HTERT RPE-1 (cell line): Measurements from ENCODE around the gene OR4D2.

Source experiments
- in situ Hi-C: fragments of 300-500 bp; cut with MboI; formaldehyde crosslinking; loops from 4 replicates; pipeline ENCODE4 v1.14.3; 2020; ENCODE audit warnings: low sequenced_read_pairs

Gene OR4D2

DNA sequence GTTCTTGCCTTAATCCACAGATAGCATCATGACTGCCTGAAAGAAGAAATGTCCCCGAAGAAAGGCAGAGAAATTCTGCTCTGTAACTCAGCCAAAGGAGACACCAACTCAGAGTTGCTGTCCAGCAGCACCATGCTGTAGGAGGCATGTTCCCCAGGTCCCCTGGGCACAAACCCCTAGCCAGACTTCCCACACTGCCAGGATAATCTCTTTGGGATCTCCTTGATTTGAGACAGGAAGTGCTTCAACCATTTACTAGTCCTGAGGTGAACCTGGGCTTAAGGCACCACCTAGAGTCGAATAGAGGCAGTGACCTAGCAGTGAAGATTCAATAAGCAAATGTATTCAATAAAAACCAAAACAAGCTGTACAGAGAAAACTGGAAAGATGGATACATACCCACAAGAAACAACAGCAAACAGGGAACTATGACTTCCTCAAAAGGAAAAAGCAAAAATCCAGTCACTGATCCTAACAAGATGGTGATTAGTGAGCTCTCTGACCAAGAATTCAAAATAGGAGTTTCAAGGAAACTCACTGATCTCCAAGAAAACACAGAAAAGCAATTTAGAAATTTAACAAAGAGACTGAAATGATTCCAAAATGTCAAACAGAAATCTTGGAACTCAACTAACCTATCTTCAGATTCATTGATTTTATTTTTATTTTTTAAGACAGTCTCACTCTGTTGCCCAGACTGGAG, 5.7 kb downstream of the OR4D2 start:
- in situ Hi-C loops, result no loop called here

DNA sequence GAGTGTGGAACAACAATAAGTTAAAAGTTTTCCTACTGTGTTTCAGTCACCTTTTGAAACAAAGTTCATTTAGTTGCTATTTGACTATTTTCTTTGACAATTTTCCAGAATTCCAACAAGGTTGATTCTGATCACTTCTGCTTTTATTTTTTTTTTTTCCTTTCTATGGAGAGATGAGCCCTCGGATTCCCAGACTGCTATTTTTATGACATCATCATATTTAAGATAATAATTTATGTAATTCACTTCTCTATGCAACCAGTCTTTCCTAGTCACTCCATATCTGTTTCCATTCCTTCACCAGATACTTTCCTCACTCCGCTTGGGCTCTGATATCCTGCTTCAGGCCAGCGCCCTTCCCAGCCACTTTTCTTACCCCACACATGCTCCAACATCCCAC, 8.1 kb downstream of the OR4D2 start:
- in situ Hi-C loops, result no loop called here

DNA sequence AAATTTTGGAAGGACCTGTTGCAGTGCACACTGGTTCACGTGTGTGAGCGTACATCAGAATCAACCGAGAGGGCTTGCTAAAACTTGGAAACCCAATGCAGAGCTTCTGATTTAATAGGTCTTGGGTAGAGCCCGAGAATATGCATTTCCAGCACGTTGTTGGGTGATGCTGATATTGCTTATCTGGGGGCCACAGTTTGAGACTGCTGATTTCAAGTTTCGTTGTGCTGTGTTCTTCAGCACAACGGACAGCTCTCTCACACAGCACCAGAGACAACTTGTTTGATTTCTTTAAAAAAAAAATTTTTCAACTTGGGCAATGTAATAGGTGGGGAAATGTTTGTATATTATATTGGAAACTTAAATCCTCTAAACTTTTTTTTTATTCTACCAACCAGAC, 9.4 kb downstream of the OR4D2 start:
- in situ Hi-C loops, result no loop called here

DNA sequence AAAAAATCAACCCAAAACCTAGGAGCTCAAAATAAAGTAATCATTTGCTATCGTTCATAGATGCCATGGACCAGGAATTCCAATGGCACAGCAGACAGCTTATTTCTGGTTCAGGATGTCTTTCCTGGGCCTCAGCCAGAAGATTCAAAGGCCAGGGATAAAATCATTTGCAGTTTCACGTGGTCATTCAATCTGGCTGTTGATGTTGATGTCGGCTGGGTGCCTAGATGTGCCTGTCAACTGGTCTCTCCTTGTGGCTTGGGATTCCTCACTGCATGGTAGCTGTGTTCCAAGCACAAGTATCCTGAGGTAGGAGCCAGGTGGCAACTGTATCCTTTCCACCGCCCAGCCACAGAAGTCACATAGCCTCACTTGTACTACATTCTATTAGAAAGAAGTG, 15.0 kb downstream of the OR4D2 start:
- in situ Hi-C loops, result no loop called here

DNA sequence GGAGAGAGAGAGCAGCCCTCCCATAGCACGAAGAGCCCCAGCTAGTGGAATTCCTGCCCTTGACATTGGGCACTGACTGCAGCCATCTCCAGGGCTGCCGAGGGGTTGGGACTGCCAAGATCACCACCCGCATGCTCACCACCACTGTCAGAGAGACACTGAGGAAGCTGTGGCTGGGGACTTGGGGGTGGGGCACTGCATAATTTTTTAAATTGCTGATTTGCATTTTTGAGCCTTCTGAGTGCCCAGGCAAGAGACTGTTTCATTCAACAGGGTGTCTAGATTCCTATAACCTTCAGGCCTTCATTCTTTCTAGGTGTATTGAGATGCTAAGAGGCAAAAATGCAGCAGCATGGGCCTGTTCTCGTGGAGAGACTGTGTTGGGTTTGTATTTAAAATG, 16.7 kb downstream of the OR4D2 start:
- in situ Hi-C loops, result no loop called here

DNA sequence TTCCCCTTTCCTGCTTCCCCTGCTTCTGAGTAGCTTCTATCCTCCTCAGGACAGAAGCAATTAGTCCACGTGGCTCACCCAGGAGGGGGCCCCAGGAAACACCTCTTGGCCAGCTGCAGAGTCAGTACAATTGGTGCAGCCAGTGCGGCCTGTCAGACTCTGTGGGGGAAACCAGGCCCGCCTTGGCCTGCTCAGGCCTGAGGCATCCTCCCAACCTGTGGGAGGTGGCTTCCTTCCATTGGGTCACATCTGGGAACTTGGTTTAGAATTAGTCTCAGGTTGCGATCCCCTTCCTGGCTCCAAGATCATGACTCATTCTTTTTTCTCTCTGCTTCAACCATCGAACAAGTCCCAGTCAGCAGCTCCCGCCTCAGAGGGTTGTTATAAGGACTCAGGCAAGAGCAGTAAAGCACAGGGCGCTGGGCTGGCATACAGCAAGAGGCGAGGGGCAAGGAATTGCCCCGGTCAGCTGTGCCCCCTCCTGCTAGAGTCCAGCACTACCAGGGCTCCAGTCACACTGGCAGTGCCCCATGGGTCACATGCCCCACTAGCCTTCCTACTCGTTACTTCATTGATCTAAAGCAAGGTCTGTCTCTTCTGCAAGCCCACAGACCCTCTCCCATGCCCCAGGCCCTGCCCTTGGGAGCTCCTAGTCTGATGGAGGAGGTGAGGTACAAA, 17.7 kb downstream of the OR4D2 start:
- in situ Hi-C loops, result no loop called here

DNA sequence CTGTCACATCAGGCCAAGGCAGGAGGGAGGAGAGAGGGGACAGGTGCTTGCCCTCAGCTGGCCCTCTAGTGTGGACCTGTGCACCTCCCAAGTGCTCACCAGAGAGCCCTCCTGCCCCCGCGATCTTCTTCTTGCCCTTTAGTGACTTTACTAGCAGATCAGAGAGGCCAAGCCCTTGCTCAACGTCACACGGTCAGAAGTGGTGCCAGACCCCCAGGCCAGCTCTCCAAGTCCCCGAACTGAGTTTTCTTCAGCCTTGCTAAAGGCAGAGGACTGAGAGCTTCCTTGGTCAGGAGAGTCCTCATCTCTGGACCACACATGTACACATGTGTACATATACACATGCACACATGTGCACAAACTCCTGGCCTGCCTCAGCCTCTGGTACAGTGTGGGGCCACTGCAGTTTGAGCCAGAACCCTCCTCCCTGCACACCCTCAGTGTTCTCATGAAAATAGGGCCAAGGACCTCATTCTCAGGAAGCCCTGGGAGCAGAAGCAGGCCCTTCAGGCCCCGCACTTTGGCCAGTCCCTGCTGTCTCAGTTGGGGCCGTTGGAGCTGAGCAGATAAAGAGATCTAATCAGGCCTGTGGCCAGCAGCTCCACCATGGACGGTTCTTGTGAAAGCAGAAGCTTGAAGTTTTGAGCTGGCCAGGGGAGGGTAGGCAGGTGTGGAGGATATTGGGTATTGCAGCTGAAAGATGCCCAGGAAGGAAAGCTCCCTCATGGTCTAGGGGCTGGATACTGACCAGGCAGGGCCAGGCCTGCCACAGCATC, 18.4 kb downstream of the OR4D2 start:
- in situ Hi-C loops, result no loop called here

DNA sequence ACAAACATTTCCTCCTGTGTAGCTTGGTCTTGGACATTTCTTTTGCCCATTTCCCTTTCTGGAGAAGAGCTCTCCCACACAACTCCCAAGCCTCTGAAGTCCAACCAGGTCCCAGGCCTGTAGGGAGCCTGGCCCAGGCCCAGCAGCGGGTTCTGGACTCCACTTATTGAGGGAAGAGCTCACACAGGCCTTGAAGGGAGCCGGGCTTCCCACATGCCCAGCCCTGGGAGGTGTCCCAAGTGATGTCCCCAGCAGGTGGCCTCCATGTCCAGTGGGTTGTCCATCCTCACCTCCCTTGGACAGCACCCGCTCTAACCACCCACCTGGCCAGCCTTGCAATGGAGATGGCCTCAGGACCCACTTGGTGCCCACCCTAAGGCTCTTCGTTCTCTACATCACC, 19.8 kb downstream of the OR4D2 start:
- in situ Hi-C loops, result no loop called here

DNA sequence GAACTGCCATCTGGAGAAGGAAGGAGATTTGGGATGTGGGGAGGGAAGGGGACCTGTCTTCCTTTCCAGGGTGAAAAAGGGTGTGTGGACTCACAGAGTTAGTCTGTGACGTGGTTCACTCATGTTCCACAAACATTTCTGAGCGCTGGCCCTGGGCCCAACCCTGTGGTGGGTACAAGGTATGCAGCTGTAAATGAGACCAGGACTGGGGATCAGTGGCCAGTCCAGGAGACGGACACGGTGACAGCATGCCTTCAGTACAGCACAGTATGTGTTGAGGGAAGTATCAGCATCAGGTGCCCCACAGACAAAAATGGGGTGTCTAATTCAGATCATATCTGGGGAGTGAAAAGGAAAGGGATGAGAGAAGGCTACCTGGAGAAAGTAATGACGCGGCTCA, 20.3 kb downstream of the OR4D2 start:
- in situ Hi-C loops, result no loop called here

DNA sequence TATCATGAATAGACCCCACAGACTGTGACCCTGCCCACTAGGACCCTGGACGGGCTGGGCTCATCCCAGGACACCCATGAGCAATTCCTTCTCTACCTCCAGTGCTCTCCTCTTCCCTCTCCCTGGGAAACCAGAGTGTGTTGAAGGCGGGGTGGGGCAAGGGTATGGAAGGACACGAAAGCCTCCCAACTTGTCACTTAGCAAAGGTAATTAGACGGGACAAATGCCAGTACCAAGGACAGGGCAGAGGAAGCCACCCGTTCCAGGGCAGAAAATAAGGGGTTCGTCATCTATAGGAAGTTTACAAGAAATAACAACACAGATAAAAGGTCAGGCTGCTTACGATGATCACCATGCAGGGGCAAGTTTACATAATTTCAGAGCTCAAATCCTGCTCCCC, 20.9 kb downstream of the OR4D2 start:
- in situ Hi-C loops, result no loop called here

DNA sequence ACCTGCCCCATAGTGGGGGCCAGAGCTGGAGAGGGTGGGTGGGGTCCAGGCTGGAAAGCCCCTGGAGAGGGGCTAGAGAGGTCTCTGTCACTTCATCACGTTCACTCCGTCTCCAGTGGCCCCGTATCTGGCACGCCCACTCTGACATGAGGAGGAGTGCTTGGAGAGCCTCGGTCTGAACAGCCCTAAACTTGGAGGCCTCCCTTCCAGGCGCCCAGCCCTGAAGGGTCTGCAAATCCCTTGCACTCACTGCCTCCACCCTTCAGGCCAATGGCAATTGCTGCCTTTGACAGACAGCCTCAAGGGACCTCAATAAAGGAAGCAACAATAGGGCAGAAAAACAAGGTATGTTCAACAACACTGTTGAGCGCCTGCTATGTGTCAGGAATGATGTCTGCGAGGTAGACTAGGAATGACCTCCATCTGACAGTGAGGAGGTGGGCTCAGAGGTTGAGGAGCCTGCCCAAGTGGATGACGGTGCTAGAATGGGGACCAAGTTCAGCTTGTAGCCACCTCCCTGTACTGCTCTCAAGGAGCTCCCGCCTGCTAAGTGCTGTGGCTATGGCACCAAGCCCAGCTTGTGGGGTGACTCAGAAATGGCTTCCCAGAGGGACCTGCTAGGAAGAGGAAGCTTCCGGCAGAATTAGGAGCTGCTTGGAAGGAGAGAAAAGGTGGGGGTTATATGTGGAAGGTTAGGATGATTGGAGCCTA, 22.8 kb downstream of the OR4D2 start:
- in situ Hi-C loops, result no loop called here

DNA sequence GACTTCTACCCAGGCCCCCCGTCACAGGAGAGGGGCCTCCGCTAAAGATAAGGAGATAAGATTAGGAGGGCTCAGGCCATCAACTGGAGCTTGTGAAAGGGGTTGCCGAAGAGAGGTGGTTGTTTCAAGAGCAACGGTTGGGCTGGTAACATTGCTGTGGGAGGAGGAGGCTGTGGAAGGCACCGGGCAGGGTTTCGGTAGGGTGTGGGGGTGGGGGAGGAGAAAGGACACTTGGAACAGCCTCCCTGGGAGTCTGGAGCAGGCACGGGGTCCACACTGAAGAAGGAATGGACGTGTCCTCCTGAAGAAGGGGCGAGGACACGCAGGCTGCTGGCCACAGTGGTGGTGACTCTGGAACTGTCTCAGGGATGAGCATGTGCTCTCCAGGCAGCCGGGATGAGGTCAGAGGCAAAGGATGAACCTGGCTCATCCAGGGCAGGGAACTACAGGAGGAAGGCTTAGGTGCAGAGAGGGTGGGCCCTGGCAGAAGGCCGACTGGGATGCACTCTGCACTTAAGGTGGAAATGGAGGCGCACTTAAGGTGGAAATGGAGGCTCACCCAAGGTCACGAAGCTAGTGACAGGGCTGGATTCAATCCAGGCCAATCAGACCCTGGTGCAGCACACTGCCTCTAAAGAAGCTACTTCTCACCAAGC, 24.6 kb downstream of the OR4D2 start:
- in situ Hi-C loops, result no loop called here

DNA sequence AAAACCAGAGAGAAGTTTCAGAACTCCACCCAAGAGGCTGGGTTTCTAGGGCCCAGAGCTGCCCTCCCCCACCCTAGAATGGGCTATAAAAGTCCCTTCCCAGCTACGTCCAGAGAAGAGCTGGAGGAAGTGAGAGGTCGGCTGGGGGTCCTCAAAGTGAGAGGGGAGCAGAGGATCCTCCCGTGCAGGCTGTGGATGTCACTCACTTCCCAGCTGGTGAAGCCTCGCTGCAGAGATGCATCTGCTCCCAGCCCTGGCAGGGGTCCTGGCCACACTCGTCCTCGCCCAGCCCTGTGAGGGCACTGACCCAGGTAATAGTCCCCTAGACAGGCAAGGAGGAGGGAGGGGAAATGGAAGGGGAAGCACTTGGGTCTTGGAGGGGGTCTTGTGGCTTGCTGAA, 25.8 kb downstream of the OR4D2 start, which contains the start of gene EPX:
TSS of gene EPX (plus strand) at position 115 of the 400 bp plus-strand sequence. CDS start at position 236, 121 bp downstream.
- in situ Hi-C loops, result no loop called here

DNA sequence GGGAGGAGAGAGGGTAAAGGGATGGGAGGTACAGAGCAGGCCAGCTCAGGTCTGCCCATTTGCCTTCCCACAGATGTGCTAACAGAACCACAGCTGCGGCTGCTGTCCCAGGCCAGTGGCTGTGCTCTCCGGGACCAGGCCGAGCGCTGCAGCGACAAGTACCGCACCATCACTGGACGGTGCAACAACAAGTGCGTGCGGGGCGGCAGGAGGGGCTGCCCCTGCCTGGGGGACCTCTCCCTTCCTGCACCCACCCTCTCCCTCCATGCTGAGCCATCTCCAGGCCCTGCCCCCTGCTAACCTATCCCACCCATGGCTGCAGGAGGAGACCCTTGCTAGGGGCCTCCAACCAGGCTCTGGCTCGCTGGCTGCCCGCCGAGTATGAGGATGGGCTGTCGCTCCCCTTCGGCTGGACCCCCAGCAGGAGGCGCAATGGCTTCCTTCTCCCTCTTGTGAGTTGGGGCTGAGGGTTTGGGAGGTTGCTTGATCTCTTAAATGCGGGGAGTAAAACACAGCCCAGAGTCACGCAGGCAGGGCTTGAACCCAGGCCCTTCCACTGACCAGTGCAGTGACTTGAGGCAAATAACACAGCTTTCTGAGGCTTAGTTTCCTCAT, 27.0 kb downstream of the OR4D2 start:
- in situ Hi-C loops, result no loop called here

DNA sequence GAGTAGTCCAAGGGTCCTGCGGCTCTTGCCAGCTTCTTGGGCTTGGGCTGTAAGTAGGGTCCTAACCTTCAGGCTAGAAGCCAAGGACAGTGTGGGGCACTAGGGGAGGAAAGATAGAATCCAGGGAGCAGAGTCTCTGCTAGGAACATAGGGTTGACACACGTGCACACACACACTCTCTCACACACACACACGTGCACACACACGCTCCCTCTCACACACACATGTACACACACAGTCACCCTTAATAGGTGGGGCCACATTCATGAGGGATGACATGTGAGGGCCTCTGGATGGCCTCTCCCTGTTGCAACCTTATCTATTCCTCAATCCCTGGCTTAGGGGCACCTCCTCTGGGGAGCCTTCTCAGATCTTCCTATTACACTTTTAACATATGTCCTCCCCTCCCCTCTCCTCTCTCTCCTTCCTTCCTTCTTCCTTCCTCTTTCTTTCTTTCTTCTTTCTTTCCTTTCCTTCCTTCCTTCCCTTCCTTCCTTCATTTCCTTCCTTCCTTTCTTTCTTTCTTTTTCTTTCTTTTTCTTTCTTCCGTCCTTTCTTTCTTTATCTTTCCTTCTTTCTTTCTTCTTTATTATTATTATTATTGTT, 28.8 kb downstream of the OR4D2 start:
- in situ Hi-C loops, result no loop called here

DNA sequence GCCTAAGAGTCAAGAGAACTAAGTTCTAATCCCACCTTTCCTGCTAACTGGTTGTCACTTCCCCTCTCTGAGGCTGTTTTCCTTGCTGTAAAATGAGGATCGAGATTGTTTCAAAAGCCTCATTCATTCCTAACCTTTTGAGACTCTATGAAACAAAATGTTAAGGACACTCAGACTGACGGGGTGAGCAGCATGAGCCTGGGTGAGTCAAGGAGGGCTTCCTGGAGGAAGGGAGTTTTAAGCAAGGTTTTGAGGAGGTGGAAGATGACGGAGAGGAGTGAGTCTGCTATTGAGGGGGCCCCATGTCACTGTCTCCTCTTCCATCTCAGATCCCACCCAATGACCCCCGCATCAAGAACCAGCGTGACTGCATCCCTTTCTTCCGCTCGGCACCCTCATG, 29.8 kb downstream of the OR4D2 start:
- in situ Hi-C loops, result no loop called here

DNA sequence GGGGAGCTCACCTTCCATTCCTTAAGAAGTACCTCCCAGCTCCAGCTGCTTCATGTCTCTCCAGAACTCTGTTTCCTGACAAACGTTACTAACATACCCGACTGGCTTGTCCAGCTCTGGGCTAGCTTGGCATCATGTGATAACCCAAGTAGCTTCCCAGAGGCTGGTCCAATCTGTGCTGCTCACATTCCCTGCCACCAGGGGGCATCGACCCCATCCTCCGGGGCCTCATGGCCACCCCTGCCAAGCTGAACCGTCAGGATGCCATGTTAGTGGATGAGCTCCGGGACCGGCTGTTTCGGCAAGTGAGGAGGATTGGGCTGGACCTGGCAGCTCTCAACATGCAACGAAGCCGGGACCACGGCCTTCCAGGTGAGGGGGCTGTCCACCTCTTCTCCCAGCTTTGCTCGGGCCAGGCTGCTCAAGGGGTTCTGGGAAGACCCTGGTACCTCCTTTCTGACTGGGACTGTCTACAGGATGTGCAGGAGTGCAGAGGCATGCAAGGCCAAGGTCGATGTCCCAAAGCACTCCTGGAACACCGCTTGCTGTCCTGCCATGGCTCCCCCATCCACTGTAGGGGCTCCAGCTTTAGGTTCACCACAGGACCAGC, 33.3 kb downstream of the OR4D2 start:
- in situ Hi-C loops, result no loop called here

DNA sequence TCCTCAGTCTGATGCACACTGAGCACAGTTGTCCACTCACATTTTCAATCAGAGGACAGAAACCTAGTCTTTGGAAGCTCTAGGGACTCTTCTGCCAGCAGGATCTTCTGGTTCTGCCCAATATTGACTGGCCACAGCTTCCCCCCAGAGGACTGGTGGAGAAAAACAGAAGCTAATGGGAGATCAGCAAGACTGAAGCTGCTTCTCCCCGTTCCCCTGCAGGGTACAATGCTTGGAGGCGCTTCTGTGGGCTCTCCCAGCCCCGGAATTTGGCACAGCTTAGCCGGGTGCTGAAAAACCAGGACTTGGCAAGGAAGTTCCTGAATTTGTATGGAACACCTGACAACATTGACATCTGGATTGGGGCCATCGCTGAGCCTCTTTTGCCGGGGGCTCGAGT, 36.1 kb downstream of the OR4D2 start:
- in situ Hi-C loops, result no loop called here

DNA sequence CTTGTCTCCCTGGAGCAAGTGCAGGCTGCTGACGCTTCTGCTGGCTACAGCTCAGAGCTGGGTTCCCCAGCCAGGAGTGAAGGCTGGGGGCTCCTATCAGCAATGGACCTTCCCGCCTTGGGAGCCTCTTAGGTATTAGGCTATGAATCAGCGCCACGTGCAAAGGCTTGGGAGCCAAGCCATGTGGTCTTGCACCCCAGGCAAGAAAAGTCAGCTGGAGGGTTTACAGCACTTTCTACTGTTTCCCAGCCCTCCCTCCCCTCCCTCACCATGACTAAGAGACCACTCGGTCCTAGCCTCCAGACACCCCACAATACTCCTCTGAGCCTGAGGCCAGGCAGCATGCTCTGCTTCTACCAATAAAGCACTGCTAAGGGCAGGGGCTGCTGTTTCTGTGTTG, 38.0 kb downstream of the OR4D2 start:
- in situ Hi-C loops, result no loop called here

DNA sequence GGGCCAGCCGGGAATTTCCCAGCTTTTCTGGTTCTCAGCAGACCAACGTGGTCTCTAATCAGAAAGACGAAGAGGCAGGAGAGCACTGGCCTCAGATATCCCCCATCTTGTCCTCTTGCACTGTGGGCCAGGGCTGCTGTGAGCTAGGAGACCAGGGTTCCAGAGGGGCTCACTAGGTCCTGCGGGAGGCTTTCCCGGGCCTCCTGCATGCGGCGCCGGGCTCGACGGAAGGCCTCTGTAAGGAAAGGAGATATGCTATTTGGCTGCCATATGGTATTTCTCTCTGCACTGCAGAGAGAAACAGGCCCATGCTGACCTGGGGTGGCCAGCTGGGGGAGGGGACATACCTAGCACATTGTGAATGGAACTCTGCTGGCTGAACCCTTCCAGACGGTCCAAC, 39.2 kb downstream of the OR4D2 start:
- in situ Hi-C loops, result no loop called here
